ENCODE data around the gene ARL4C.
A peak's percentile ranks its signal among the peaks of the same experiment; 100 is the strongest.

Gene ARL4C

DNA sequence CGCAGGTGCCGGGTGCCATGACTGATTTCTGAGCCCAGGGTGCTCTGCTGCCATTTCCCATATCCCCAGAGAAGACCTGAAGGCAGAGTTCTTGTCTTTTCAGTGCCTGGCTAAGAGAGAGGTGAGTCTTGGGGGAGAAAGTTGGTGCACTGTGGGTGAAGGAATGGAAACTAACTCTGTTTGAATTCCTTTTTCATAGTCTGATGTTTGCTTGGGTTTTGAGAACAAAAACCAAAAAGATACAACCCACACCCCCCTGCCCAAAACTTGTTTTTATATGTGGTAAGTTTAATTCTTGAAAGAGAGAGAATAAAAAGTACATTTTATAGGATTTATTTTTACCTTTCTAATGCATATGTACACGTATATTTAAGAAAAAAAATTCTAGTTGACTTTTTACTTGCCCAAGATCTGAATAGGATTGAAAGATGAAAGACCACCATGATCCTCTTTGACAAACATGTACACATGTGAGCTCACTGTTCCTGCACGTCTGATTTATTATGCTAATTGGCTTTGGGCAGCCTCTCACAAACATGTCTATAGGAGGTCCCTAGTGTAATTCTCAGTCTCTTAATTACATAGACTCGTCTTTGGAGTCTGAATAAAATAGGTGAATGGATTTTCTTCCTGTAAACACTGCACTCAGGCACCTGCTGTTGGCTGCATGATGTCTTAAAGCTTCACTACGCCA is 46.3 kb downstream of the ARL4C start:
- no peak for DNase-seq
- intact Hi-C loops (cut with DNase I): no loop called here

DNA sequence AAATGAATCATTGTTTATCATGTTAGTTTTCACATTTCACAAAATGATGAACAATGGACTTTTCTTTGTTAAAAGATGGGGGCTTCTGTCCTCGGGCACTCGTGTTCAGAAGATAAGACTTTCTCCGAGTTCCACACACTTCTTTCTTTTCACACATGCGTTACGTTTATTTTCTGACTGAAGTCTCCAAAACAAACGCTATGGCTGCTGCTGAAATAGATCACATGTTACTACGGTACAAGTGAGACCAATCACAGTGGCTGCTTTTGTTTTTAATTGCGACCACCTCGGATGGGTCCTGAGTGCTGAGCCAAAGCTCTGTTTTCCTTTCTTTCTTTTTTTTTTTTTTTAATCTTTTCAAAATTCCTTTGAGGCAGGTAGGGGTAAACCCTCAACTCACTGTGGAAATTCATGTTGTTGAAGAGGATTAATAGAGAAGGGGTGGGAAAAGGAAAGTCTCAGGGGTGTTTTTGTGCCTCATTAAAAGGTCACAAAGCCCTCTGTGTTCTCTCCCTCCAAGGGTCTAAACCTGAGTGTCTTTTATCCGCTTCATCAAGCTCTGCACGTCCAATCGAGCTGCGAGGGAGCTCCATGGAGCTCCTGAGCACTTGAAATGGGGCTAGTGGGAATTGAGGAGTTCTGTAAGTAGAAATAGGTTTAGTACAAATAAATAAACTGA is 48.2 kb downstream of the ARL4C start:
- no peak for DNase-seq
- intact Hi-C loops (cut with DNase I): no loop called here

- intact Hi-C loops (cut with DNase I): no loop called here
- DNase-seq: no peak
These were observed 48.9 kb downstream of the ARL4C start for GRCh38 chr2:234447963-234448362.

- no peak for DNase-seq
- intact Hi-C loops (cut with DNase I): no loop called here
These were observed 49.7 kb downstream of the ARL4C start for GRCh38 chr2:234447189-234447588.

GRCh38 chr2:234446404-234447076 is 50.3 kb downstream of the ARL4C start:
- intact Hi-C loops (cut with DNase I): no loop called here

DNA sequence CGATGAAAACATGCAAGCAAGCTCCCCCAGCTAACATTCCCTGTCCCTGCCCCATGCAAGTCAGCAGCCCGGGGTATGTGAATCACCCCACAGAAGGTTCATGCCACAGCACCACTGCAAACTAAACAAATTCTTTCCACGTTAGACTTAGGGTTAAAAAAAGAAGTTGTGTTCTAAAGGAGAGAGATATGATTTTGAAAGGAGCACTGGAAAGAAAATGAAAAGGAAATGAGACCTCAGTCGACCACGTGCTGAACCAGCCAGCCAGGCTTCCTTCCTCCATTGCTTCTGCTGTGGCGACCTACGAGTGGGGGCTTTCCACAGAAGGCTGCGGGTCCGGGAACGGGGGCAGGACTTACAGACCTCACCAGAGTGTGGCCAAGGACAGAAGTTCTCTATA is 52.0 kb downstream of the ARL4C start:
- intact Hi-C loops (cut with DNase I): no loop called here
- DNase-seq: peak in 1 of 10 donors; percentile 37

More at GRCh38 chr2:234446404-234447076, 50.3 kb downstream of the ARL4C start:
- peak in 3 of 10 donors; percentile 20 to 89 (median 51) for DNase-seq

DNA sequence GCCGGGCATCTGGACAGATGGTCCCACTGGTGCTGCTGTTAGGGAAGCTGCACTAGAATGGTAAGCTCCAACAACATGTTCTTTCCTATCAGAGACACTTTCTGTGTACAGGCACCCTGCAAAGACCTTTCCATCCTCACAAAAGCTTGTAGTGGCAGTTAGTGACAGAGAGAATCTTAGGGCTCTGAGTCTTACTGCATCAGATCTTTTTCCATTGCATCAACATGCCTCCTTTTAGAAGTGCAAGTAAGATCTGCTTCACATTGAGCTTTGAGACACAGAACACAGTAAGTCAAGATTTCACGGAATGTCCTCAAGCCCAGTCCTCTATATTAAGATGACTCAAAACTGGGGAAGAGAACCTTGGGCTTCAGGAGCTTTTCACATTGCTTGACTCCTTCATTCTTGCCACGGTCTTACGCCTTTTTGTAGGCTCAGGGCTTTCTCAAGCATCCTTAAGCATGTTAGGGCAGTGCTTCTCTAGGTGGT is 52.6 kb downstream of the ARL4C start:
- intact Hi-C loops (cut with DNase I): no loop called here
- DNase-seq: no peak
